ENCODE results near the gene ZNF311. TPM values are rescaled to one million over a fixed set of nuclear protein-coding genes. Genes with fewer than 3 reads are reported as not detected.

ZNF311 gene
- total RNA-seq: 1 to 10 TPM; 1.8 to 2.9 (median 2.6) TPM
- long read RNA-seq, donor 1, partial matches to known transcripts: 1 of 2 reads
- long read RNA-seq, donor 1, other reads (novel, unspliced or antisense): 1 of 2 reads
- long read RNA-seq, donor 2, partial matches to known transcripts: 0 of 2 reads
- long read RNA-seq, donor 2, other reads (novel, unspliced or antisense): 2 of 2 reads

GRCh38 chr6:29005183-29005885, at the start of gene ZNF311:
Gene ZNF311 (minus strand): TSS chr6:29005315. CDS start chr6:29003954, 1,361 bp downstream.
- Histone ChIP-seq H3K36me3 (ENCODE audit: low read depth) (no peaks in the 10 kb centered on the region), H3K4me1 (ENCODE audit: low read depth) (no peaks in the 10 kb centered on the region), H3K9me3 (no peaks in the 10 kb centered on the region), H3K4me3 (peak within 1 kb of the TSS; percentile 1)
- DNase-seq (peak in 2 of 3 donors; percentile 60 to 71), ATAC-seq (peak; percentile 96)
- no peak for TF ChIP-seq CTCF (IDR thresholded peaks at IDR 0.05)
- intact Hi-C loops (cut with DNase I, micrococcal nuclease): no loop called here

GRCh38 chr6:29051680-29052079, 46.6 kb upstream of the ZNF311 start:
- no peaks in the 10 kb centered on the region for H3K36me3 ChIP-seq (ENCODE audit: low read depth)
- TF ChIP-seq CTCF (IDR thresholded peaks at IDR 0.05): no peak
- DNase-seq: no peak
- ATAC-seq: no peak
- intact Hi-C loops (cut with DNase I, micrococcal nuclease): no loop called here
- no peak overlapping the region for H3K4me3 ChIP-seq
- H3K4me1 ChIP-seq (ENCODE audit: low read depth): no peaks in the 10 kb centered on the region
- no peaks in the 10 kb centered on the region for H3K9me3 ChIP-seq

GRCh38 chr6:29045075-29045474, 40.0 kb upstream of the ZNF311 start, which contains the start of gene OR2W1:
Gene OR2W1 (minus strand): TSS chr6:29045175. CDS start chr6:29045175, 0 bp downstream.
- DNase-seq (no peak), ATAC-seq (no peak)
- intact Hi-C loops (cut with DNase I, micrococcal nuclease): no loop called here
- Histone ChIP-seq H3K36me3 (ENCODE audit: low read depth) (no peaks in the 10 kb centered on the region), H3K4me1 (ENCODE audit: low read depth) (no peaks in the 10 kb centered on the region), H3K9me3 (no peaks in the 10 kb centered on the region), H3K4me3 (no peak within 1 kb of the TSS)
- TF ChIP-seq CTCF (IDR thresholded peaks at IDR 0.05): no peak

- intact Hi-C loops (cut with DNase I, micrococcal nuclease): no loop called here
- H3K9me3 ChIP-seq: no peaks in the 10 kb centered on the region
- ATAC-seq (no peak), DNase-seq (peak in 1 of 3 donors; percentile 34)
- TF ChIP-seq CTCF (IDR thresholded peaks at IDR 0.05): no peak
- no peaks in the 10 kb centered on the region for H3K36me3 ChIP-seq (ENCODE audit: low read depth)
- no peaks in the 10 kb centered on the region for H3K4me1 ChIP-seq (ENCODE audit: low read depth)
- no peak overlapping the region for H3K4me3 ChIP-seq
Measured at GRCh38 chr6:29035951-29036350, 30.8 kb upstream of the ZNF311 start.

- no peak for TF ChIP-seq CTCF (IDR thresholded peaks at IDR 0.05)
- no peaks in the 10 kb centered on the region for H3K9me3 ChIP-seq
- no peaks in the 10 kb centered on the region for H3K4me1 ChIP-seq (ENCODE audit: low read depth)
- H3K36me3 ChIP-seq (ENCODE audit: low read depth): no peaks in the 10 kb centered on the region
- no peak overlapping the region for H3K4me3 ChIP-seq
- ATAC-seq: no peak
- DNase-seq: no peak
- intact Hi-C loops (cut with DNase I, micrococcal nuclease): no loop called here
Measured at GRCh38 chr6:29028821-29029220, 23.7 kb upstream of the ZNF311 start.

All from mucosa of descending colon (tissue), 3 donors.